Urinary bladder (tissue), 4 donors: ENCODE results near the gene SNX21. TPM values are rescaled to one million over a fixed set of nuclear protein-coding genes. Genes with fewer than 3 reads are reported as not detected.
"Not testable (repeated sequence)": the region's sequence is repeated elsewhere in the genome, so short reads cannot be mapped to it uniquely, and the experiment has no call there.

Experiments used
- DNase-seq: peaks from one replicate; pipeline ENCODE4 v3.0.0-alpha.2; 2015; ENCODE audit errors: extremely low spot score
- H3K27ac ChIP-seq: one replicate; pipeline ENCODE4 v1.5.1; 2013; ENCODE audit warnings: low read depth, mild to moderate bottlenecking, moderate library complexity
- H3K36me3 ChIP-seq: one replicate; pipeline ENCODE4 v1.6.1; 2013; ENCODE audit warnings: mild to moderate bottlenecking, moderate library complexity; ENCODE audit not compliant: insufficient read depth
- H3K4me1 ChIP-seq: one replicate; pipeline ENCODE4 v1.6.1; 2013; ENCODE audit warnings: mild to moderate bottlenecking, moderate library complexity; ENCODE audit not compliant: insufficient read depth
- H3K4me3 ChIP-seq: one replicate; pipeline ENCODE4 v1.5.1; 2013; ENCODE audit warnings: low read depth, low read length
- WGBS: extraction: QIAGEN DNeasy Blood & Tissue Kit; methylation state at CpG from one replicate; pipeline ENCODE4 v1.1.7; 2013; 5-methylcytosine and 5-hydroxymethylcytosine counted together
- polyA plus RNA-seq: library from polyadenylated mRNA; stranded (reverse); fragments of 200-250 nt; gene quantifications from one replicate; pipeline ENCODE4 v1.2.3, GENCODE V29; 2013
- total RNA-seq: library from RNA; depleted of rRNA; stranded (reverse); fragments of >200 nt; gene quantifications from one replicate; pipeline ENCODE4 v1.2.3, GENCODE V29; 2014
- donor health status: healthy with polysubstance abuse.
- donor health status: healthy.

Gene SNX21, protein sequence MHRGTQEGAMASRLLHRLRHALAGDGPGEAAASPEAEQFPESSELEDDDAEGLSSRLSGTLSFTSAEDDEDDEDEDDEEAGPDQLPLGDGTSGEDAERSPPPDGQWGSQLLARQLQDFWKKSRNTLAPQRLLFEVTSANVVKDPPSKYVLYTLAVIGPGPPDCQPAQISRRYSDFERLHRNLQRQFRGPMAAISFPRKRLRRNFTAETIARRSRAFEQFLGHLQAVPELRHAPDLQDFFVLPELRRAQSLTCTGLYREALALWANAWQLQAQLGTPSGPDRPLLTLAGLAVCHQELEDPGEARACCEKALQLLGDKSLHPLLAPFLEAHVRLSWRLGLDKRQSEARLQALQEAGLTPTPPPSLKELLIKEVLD
- 33.5 TPM for total RNA-seq
- polyA plus RNA-seq: 93.2 TPM

DNA sequence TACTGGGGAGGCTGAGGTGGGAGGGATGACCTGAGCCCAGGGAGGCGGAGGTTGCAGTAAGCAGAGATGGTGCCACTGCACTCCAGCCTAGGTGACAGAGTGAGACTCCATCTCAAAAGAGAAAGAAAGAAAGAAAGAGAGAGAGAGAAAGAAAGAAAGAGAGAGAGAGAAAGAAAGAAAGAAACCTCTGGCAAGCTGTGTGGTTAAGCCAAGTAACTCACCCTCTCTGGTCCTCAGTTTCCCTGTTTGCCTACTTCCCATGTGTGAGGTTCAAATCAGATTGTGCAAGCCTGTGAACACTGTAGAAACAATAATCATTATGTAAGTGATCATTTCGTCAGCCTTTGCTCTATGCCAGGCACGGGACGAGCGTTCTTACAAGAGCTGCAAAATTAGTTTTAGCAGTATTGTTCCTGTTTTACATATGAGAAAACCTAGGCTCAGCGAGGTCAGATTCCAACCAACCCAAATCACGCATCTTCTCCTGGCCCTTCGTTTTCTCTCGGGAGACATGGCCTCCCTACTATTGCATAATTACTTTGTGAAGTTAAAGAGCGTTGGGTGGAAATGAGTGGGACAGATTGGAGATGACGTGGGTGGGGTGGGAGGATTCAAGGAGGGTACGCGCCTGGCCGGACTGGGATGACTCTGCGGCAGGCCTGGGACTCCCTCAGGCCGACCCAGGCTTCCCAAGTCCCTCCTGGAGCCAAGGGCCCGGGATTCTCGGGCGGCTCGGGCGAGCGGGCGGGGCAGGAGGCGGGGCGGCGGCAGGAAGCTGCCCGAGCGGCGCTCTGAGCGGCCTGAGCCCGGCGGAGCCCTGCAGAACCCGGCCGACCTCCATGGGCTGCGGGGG, at the start of gene SNX21:
SNX21 (plus strand) TSS at position 770 of the 853 bp plus-strand sequence. CDS start 121 bp downstream, outside the sequence.
- DNase-seq: peak; percentile 43
- 4% methylated on average over 35 of the region's 35 CpGs for WGBS
- Histone ChIP-seq H3K27ac (peak within 1 kb of the TSS; percentile 79), H3K4me1 (no peaks in the 10 kb centered on the region), H3K4me3 (peak within 1 kb of the TSS; percentile 55), H3K36me3 (no peaks in the 10 kb centered on the region)

DNA sequence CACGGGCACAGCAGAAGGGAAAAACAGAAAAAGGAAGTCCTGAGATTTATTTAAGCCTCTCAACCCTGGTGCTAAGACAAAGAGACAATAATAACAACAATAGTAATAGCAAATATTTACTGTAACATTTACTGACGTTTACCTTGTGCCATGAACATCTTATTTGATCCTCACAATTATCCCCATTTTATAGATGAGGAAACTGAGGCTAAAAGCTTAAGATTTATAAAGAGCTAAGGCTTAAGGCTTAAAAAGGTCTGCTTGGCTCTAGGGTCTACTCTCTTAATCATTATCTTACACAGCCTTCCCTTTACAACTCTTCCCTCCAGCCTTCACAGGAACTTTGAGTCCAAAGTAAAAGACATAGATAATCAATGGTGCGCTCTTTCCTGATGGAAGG, 45.2 kb upstream of the SNX21 start:
- Histone ChIP-seq H3K4me1 (no peaks in the 10 kb centered on the region), H3K27ac (no peak overlapping the region), H3K36me3 (no peaks in the 10 kb centered on the region), H3K4me3 (no peak overlapping the region)
- DNase-seq: no peak
- WGBS: 72% methylated on average over 3 of the region's 3 CpGs

DNA sequence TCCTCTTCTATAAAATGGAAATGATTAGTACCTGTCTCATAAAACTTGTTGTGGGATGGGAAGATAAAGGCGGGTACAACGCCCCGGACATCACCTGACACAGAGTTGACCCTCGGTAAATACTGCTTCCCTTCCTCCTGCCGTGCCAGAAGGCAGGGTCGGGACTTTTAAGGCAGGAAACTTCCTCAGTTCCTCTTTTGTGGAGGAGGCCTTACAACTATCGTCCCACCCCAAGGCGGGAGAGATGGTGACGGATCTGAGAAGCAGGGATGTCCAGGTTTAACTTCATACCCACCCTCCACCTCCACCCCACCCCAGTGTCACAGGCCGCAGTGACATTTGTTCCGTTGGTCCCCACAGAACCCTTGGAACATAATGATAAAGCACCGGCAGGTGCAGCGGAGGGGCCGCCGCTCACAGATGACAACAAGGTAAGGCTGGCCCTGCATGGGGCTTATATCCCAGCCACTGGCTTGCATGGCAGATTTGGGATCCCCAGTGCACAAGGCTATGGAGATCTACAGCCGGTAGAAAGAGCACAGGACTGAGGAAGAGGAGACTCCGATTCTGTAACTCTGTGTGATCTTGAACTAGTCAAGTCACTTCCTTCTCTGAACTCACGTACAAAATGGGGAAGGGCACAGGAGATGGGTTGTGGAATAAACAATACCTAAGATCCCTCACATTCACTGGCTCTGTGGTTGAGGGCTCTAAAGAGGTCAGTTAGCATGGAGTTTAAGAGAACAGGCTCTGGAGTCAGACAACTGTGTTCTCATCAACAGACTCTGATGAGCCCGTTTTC, 41.1 kb upstream of the SNX21 start:
- no peak overlapping the region for H3K27ac ChIP-seq
- WGBS: 29% methylated on average over 19 of the region's 19 CpGs
- peaks cover 2% of the 10 kb centered on the region for H3K36me3 ChIP-seq
- DNase-seq: no peak
- H3K4me1 ChIP-seq: no peaks in the 10 kb centered on the region
- H3K4me3 ChIP-seq: peak overlapping the region; percentile 87

DNA sequence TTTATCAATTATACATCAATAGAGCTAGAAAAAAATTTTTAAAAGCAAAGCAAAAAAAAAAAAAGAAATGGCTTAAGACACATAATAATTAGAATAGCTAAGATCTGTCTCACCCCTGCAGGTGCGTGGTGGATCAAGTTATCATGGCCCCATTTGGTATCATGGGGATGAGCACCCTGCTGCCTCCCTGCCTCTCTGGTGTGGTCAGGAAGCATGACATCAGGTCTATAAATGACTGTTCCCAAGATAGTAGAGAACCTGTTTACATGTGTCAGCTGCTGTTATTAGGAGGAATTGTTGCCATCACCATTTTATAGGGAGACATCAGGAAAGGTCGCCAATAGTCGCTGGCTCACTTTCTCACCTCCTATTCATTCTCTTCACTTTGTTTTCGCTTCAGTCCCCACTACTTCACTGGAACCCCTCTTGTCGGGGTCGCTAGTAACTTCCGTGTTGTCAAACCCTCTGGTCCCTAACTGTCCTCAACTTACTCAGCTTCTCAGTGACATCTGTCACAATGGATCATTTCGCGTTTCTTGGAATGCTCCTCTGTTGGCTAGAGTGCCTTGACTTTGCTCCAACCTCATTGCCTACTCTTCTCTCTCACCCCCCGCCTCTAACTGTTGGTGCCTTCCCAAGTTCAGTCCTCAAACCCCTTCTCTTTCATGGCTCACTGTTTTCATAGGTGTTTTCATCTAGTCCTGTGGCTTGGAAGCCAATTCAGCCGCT, 37.1 kb upstream of the SNX21 start:
- 94% methylated on average over 11 of the region's 11 CpGs for WGBS
- Histone ChIP-seq H3K27ac (no peak overlapping the region), H3K4me3 (no peak overlapping the region), H3K36me3 (peaks cover 2% of the 10 kb centered on the region), H3K4me1 (no peaks in the 10 kb centered on the region)
- no peak for DNase-seq

DNA sequence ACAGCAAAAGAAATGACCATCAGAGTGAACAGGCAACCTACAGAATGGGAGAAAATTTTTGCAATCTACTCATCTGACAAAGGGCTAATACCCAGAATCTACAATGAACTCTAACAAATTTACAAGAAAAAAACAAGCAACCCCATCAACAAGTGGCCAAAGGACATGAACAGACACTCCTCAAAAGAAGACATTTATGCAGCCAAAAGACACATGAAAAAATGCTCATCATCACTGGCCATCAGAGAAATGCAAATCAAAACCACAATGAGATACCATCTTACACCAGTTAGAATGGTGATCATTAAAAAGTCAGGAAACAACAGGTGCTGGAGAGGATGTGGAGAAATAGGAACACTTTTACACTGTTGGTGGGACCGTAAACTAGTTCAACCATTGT, 36.1 kb upstream of the SNX21 start:
- H3K27ac ChIP-seq, H3K36me3 ChIP-seq, DNase-seq, H3K4me3 ChIP-seq, H3K4me1 ChIP-seq: not testable (repeated sequence)
- WGBS: no CpG with 5 or more reads among the region's 1 CpG

DNA sequence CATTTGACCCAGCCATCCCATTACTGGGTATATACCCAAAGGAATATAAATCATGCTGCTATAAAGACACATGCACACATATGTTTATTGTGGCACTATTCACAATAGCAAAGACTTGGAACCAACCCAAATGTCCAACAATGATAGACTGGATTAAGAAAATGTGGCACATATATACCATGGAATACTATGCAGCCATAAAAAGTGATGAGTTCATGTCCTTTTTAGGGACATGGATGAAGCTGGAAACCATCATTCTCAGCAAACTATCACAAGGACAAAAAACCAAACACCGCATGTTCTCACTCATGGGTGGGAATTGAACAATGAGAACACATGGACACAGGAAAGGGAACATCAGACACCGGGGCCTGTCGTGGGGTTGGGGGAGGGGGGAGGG, 35.6 kb upstream of the SNX21 start:
- WGBS: 90% methylated on average over 3 of the region's 3 CpGs
- H3K4me3 ChIP-seq, H3K4me1 ChIP-seq, H3K27ac ChIP-seq, H3K36me3 ChIP-seq, DNase-seq: not testable (repeated sequence)

DNA sequence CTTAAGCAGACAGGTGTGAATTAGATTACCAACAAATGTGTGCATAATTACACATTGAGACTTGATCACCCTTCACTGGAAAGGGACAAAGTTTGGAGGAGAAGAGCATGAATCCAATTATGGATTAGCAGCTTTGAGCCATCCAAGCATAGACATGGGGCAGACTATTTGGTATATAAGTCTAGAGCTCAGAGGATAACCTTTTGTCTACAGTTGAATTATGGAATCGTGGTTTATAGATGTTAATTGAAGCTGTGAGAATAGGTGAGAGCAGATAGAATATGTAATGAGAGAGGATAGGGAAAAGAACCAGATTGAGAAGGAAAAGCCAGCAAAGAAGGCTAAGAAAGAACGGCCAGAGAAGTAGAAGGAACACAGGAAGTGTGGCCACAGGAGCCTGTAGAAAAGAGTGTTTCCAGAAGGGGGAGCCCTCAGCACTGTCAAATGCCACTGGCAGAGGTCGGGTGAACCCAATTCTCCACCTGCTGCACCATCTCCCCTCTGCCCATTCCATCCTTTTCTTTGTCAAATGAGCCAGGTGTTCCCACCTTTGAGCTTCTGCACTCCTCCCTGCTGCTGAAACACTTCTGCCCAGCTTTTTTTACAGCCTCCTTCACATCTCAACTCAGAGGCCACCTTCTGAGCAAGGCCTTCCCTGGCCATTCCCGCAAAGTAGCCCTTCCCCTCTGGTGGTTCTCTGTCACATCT, 34.5 kb upstream of the SNX21 start:
- Histone ChIP-seq H3K36me3 (peaks cover 5% of the 10 kb centered on the region), H3K4me3 (no peak overlapping the region), H3K27ac (no peak overlapping the region), H3K4me1 (no peaks in the 10 kb centered on the region)
- no peak for DNase-seq
- WGBS: 27% methylated on average over 4 of the region's 4 CpGs

DNA sequence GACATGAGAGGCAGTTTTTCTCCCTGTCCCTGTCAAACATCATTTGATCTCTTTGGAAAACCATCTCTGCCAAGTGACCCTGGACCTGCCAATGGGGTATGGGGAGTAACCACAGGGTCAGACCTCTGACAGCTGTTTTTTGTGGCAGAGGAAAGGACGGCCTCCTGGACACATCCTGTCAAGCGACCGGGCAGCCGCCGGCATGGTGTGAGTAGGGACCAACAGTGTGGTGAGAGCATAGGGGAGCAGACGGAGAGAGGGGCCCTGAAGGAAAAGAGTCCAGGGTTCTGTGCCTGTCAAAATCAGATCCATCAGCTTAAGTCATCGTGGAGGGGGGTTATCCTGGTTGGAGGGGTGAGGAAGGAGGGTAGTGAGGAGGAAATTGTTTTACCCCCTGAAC, 31.7 kb upstream of the SNX21 start:
- DNase-seq: no peak
- Histone ChIP-seq H3K4me3 (no peak overlapping the region), H3K27ac (no peak overlapping the region), H3K36me3 (peaks cover 10% of the 10 kb centered on the region), H3K4me1 (no peaks in the 10 kb centered on the region)
- WGBS: 88% methylated on average over 7 of the region's 7 CpGs

DNA sequence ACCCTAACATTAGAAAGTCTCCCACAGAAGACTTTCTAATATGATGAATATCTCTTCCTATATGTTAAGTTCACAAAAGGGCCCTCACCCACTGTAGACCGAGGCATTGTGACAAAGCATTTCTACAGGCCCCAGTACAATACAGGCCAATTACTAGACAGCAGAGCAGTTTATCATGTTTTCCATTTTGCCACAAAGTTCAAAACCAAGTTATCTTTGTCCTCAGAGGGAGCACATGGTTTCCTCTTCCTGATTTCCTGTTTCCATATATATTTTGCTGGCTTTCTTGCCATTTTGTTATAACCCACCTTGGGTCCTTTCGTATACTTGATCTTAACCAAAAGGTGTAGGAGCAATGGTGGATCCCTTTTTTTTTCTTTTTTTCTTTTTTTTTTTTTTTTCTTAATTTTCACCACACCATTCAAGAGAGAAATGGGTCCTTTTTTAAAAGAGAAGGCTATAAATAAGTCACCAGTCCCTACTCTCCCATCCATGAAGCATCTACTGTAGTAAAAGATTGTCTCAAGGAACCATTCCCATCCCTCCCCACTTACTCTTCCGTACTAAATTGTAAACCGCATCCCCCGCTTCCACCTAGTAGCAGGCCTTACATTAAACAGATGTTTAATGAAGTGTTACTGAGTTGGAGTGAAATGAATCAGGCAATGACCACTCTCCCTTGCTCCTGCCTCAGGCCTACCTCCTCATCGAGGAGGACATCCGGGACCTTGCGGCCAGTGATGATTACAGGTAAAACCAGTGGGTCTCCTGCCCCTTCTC, 23.2 kb upstream of the SNX21 start:
- Histone ChIP-seq H3K4me1 (no peaks in the 10 kb centered on the region), H3K36me3 (peaks cover 6% of the 10 kb centered on the region), H3K27ac (no peak overlapping the region), H3K4me3 (no peak overlapping the region)
- 90% methylated on average over 8 of the region's 8 CpGs for WGBS
- DNase-seq: no peak

DNA sequence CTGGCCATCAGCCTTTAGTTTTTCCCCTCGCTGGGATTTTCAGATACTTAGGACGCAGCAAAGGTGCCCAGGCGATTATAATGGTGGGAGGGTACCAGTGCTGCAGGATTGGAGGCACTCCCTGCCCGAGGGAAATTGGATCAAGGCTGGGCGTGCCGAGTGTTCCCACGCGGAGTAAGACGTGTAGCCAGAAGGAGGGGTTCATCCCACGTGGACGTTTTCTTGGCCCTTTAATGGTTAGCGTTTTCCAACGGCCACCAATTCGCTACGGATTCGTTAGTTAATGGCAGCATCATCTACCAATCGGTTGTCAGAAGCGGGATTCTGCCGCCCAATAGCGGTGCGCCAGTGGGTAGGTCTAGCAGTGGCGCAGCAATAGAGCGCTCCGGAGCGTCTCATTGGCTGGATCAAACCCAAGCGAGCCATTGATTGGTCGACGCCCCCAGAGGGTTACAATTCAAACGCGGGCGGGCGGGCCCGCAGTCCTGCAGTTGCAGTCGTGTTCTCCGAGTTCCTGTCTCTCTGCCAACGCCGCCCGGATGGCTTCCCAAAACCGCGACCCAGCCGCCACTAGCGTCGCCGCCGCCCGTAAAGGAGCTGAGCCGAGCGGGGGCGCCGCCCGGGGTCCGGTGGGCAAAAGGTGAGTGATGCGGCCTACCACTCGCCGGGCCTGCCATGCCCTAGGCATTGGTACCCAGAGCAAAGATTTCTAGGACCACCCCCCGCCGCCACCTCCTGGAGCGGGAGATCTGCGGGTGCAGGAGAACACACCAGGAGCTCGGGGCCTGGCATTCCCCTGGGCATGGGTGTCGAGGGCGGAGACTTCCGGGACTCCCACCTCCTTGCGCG, 21.2 kb upstream of the SNX21 start, which contains the start of gene UBE2C:
UBE2C (plus strand) TSS at position 488 of the 849 bp plus-strand sequence; CDS start at position 540, 52 bp downstream.
- Histone ChIP-seq H3K4me3 (peak within 1 kb of the TSS; percentile 45), H3K4me1 (no peaks in the 10 kb centered on the region), H3K36me3 (peaks cover 2% of the 10 kb centered on the region), H3K27ac (no peak within 1 kb of the TSS)
- under 1% methylated on average over 65 of the region's 65 CpGs for WGBS
- peak; percentile 98 for DNase-seq

DNA sequence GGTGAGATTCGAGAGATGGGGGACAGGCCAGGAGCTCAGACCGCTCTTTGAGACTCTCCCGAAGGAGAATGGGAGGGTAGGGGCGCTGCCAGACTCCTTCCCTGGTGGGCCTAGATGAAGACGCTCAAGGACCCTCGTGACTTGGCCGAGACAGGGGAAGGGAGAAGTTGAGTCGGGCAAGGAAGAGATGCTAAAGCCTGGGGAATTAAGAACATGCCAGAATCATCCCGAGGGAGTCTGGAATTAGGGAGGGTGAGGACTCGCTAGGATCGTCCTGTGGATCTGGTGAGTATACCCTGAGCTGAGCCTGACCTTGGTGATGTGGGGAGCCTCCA, 20.6 kb upstream of the SNX21 start:
- H3K27ac ChIP-seq: no peak overlapping the region
- H3K4me1 ChIP-seq: no peaks in the 10 kb centered on the region
- peak overlapping the region; percentile 45 for H3K4me3 ChIP-seq
- no peak for DNase-seq
- H3K36me3 ChIP-seq: peaks cover 2% of the 10 kb centered on the region
- 4% methylated on average over 11 of the region's 11 CpGs for WGBS
